Stomach (tissue), 9 donors: ENCODE results near the gene FGA. TPM values are rescaled to one million over a fixed set of nuclear protein-coding genes. Genes with fewer than 3 reads are reported as not detected.

Source experiments
- DNase-seq, 2 donors: peaks; one replicate each; pipeline versions ENCODE4 v3.0.0 to v3.0.0-alpha.2; 2013 to 2019
- H3K27ac ChIP-seq, 5 donors: fragments of 200-600 bp in 4 of 5; sonication (generic) in 4 of 5; one replicate each; pipeline ENCODE4 v1.5.1; 2013 to 2019; ENCODE audit warnings: mild to moderate bottlenecking in 1 of 5, moderate library complexity in 1 of 5
- H3K27me3 ChIP-seq, 3 donors: fragments of 200-600 bp; sonication (generic); one replicate each; pipeline ENCODE4 v1.5.1; 2017 to 2019; ENCODE audit warnings: mixed run types in 1 of 3
- H3K36me3 ChIP-seq, 4 donors: fragments of 200-600 bp; sonication (generic); 1 replicate in 3 of 4; 2 replicates in 1 of 4; pipeline ENCODE4 v1.5.1; 2016 to 2019
- H3K4me1 ChIP-seq, 4 donors: fragments of 200-600 bp; sonication (generic); one replicate each; pipeline ENCODE4 v1.5.1; 2016 to 2019
- H3K4me3 ChIP-seq, 4 donors: fragments of 200-600 bp; sonication (generic) in 3 of 4; one replicate each; pipeline ENCODE4 v1.5.1; 2016 to 2019; ENCODE audit warnings: mild to moderate bottlenecking in 1 of 4
- H3K9me3 ChIP-seq, 4 donors: fragments of 200-600 bp; sonication (generic); one replicate each; pipeline ENCODE4 v1.5.1; 2016 to 2019
- CTCF ChIP-seq, 7 experiments: fragments of 450-650 bp in 4 of 7; fragments of 200-600 bp in 3 of 7; sonication (generic) in 3 of 7; IDR thresholded peaks; one replicate each; pipeline ENCODE4 v1.5.1; 2016 to 2019; ENCODE audit warnings: antibody characterized with exemption in 7 of 7, control low read depth in 2 of 7, mild to moderate bottlenecking in 1 of 7
- EP300 ChIP-seq: sonication (generic); formaldehyde crosslinking; IDR thresholded peaks from one replicate; pipeline ENCODE4 v1.6.1; 2017; ENCODE audit warnings: antibody characterized with exemption
- POLR2A ChIP-seq, 4 donors: fragments of 450-650 bp; IDR thresholded peaks; one replicate each; pipeline ENCODE4 v1.6.1; 2016; ENCODE audit warnings: antibody characterized with exemption in 4 of 4, control low read depth in 2 of 4, mild to moderate bottlenecking in 1 of 4, moderate library complexity in 1 of 4
- POLR2AphosphoS5 ChIP-seq, 3 donors: sonication (generic); formaldehyde crosslinking; IDR thresholded peaks; one replicate each; pipeline ENCODE4 v1.6.1; 2016; ENCODE audit warnings: antibody characterized with exemption in 3 of 3
- WGBS, 5 donors: extraction: QIAGEN DNeasy Blood & Tissue Kit in 3 of 5; methylation state at CpG; one replicate each; pipeline versions ENCODE4 v1.1.5 to v1.1.7; 2013 to 2018; 5-methylcytosine and 5-hydroxymethylcytosine counted together
- intact Hi-C: fragments of 100-400 bp; cut with DNase I; formaldehyde crosslinking; loops from one replicate; pipeline ENCODE4 v1.15.1; 2023; ENCODE audit warnings: low total_unique reads
- polyA plus RNA-seq, 3 donors: library from polyadenylated mRNA; stranded (reverse); fragments of 200-250 nt; gene quantifications; one replicate each; pipeline ENCODE4 v1.2.3, GENCODE V29; 2013
- small RNA-seq, 4 donors: library from RNA; depleted of rRNA; stranded (forward); fragments of <200 nt; gene quantifications; one replicate each; pipeline ENCODE3, GENCODE V24; 2016
- total RNA-seq, 5 donors: library from RNA; depleted of rRNA; stranded (reverse); fragments of >200 nt; gene quantifications; one replicate each; pipeline versions ENCODE4 v1.1.0 to v1.2.3, GENCODE V29; 2014 to 2016
- donor health status: healthy with polysubstance abuse.
- donor health status: Bipolar disorder and iron deficiency.
- donor health status: healthy.

Gene FGA
- total and polyA plus RNA-seq, 8 donors: 3.1 to 43.7 (median 8.0) TPM; not detected in 2

- intact Hi-C loops: no loop called here
- H3K27ac ChIP-seq: peak within 1 kb of the TSS; percentile 43 to 85 (median 83)
- H3K4me3 ChIP-seq: peak within 1 kb of the TSS; percentile 57 to 88 (median 68)
- H3K36me3 ChIP-seq: peaks cover 7 to 28% (median 25%) of the 10 kb centered on the region in 4 donors
- no peaks in the 10 kb centered on the region for H3K9me3 ChIP-seq
- peak; percentile 98 to 99 for DNase-seq
- 0 to 1% (median 1%) methylated on average over 45 to 51 of the region's 51 CpGs for WGBS, 5 donors
- no peaks in the 10 kb centered on the region for H3K27me3 ChIP-seq
- TF ChIP-seq POLR2A (IDR thresholded peaks at IDR 0.05) (peak in 2 of 4 donors; percentile 53 to 55), EP300 (no peak), POLR2AphosphoS5 (IDR thresholded peaks at IDR 0.05) (peak; percentile 56 to 92 (median 77)), CTCF (IDR thresholded peaks at IDR 0.05) (peak in 5 of 7 experiments; percentile 18 to 70 (median 36))
- peaks cover 7 to 27% (median 17%) of the 10 kb centered on the region in 4 donors for H3K4me1 ChIP-seq
These were observed 40.4 kb downstream of the FGA start, which contains the start of gene PLRG1 for GRCh38 chr4:154549894-154550790. TSS of gene PLRG1 (minus strand) at chr4:154550400. CDS start at chr4:154550308, 92 bp downstream.

- Histone ChIP-seq H3K27me3 (no peaks in the 10 kb centered on the region), H3K4me1 (peaks cover 7 to 24% (median 17%) of the 10 kb centered on the region in 4 donors), H3K36me3 (peaks cover 27 to 73% (median 70%) of the 10 kb centered on the region in 4 donors), H3K4me3 (no peak overlapping the region), H3K9me3 (no peaks in the 10 kb centered on the region), H3K27ac (no peak overlapping the region)
- TF ChIP-seq POLR2AphosphoS5 (IDR thresholded peaks at IDR 0.05): no peak
- no peak for DNase-seq
- intact Hi-C loops: no loop called here
- WGBS, 5 donors: 83 to 95% (median 92%) methylated on average over 4 of the region's 4 CpGs
These were observed 44.9 kb downstream of the FGA start for GRCh38 chr4:154545689-154546088.

- Histone ChIP-seq H3K36me3 (peaks cover 42 to 100% (median 100%) of the 10 kb centered on the region in 4 donors), H3K9me3 (no peaks in the 10 kb centered on the region), H3K4me3 (no peak overlapping the region), H3K27me3 (no peaks in the 10 kb centered on the region), H3K4me1 (peaks cover 0 to 3% (median 0%) of the 10 kb centered on the region in 4 donors), H3K27ac (no peak overlapping the region)
- WGBS, 5 donors: 90 to 94% (median 92%) methylated on average over 4 of the region's 4 CpGs
- intact Hi-C loops: no loop called here
- no peak for DNase-seq
- TF ChIP-seq POLR2AphosphoS5 (IDR thresholded peaks at IDR 0.05) (no peak), EP300 (no peak), CTCF (IDR thresholded peaks at IDR 0.05) (no peak), POLR2A (IDR thresholded peaks at IDR 0.05) (no peak)
These were observed 48.2 kb downstream of the FGA start for GRCh38 chr4:154542271-154542879.

Small RNA genes lying within 50 kb of the gene (small RNA-seq; reads per million reads assigned to genes)
- gene RNU6-1285P: 0 reads per million in 4 donors

Other genes starting within 250 kb of the FGA start
- 1 to 10 TPM in 3 of 5 donors, not detected in 2; 1.8 to 9.7 (median 9.7) TPM for gene DCHS2, start 98.9 kb downstream of the FGA start, total RNA-seq
- 1 to 10 TPM in 1 of 3 donors, under 1 TPM in 2; 0.30 to 1.2 (median 0.31) TPM for gene DCHS2, start 98.9 kb downstream of the FGA start, polyA plus RNA-seq
- 10 to 100 TPM in 4 of 5 donors, 1 to 10 TPM in 1; 1.2 to 52.5 (median 45.5) TPM for gene PLRG1, start 40.3 kb downstream of the FGA start, total RNA-seq
- gene PLRG1, start 40.3 kb downstream of the FGA start, polyA plus RNA-seq: 10 to 100 TPM; 22.5 to 43.8 (median 40.9) TPM
- 10 to 100 TPM in 1 of 5 donors, 1 to 10 TPM in 1, not detected in 3; 6.2 to 22.8 TPM for gene FGB, start 27.7 kb downstream of the FGA start, total RNA-seq
- gene FGB, start 27.7 kb downstream of the FGA start, polyA plus RNA-seq: under 1 TPM in 1 of 3 donors, not detected in 2; 0.31 TPM
- gene FGG, start 21.9 kb upstream of the FGA start, total RNA-seq: 1 to 10 TPM in 2 of 5 donors, not detected in 3; 2.6 to 3.1 TPM
- 1 to 10 TPM in 2 of 3 donors, under 1 TPM in 1; 0.20 to 2.1 (median 1.5) TPM for gene FGG, start 21.9 kb upstream of the FGA start, polyA plus RNA-seq
- under 1 TPM in 1 of 5 donors, not detected in 4; 0.73 TPM for gene LRAT, start 153.3 kb upstream of the FGA start, total RNA-seq
- under 1 TPM; 0.12 to 0.43 (median 0.15) TPM for gene LRAT, start 153.3 kb upstream of the FGA start, polyA plus RNA-seq
- not detected for gene RBM46, start 190.5 kb upstream of the FGA start, total RNA-seq
- gene RBM46, start 190.5 kb upstream of the FGA start, polyA plus RNA-seq: not detected